PFSK-1 (cell line): ENCODE results near the gene SMIM1.

Experiments used
- POLR2AphosphoS5 ChIP-seq: IDR thresholded peaks from 2 replicates; pipeline ENCODE4 v1.6.1; 2012; ENCODE audit warnings: low read depth, mild to moderate bottlenecking, control low read depth, low read length, moderate library complexity
- TAF1 ChIP-seq: IDR thresholded peaks from 2 replicates; pipeline ENCODE4 v1.6.1; 2012; ENCODE audit warnings: low read length, control low read depth, borderline replicate concordance; ENCODE audit not compliant: insufficient read depth

GRCh38 chr1:3803905-3804626, 31.5 kb downstream of the SMIM1 start:
- TF ChIP-seq POLR2AphosphoS5 = no peak
- TF ChIP-seq TAF1 = no peak
